Endothelial cell of umbilical vein (primary cell): ENCODE measurements around the gene SOX5. TPM values are rescaled to one million over a fixed set of nuclear protein-coding genes. Genes with fewer than 3 reads are reported as not detected.
"Not testable (repeated sequence)": the region's sequence is repeated elsewhere in the genome, so short reads cannot be mapped to it uniquely, and the experiment has no call there.

ENCODE experiments used
- BruUV-seq: library from RNA; stranded (reverse); fragments of 400-500 nt; replicated peaks from 2 replicates; lab custom pipeline; 2021; lab: Mats Ljungman, UMichigan
- CTCF ChIA-PET: fragments of 300-600, 350-600 bp; sonication (Branson Sonifier 250); formaldehyde crosslinking; loops from one replicate; lab custom pipeline; 2021; ENCODE audit warnings: antibody characterized with exemption, inconsistent platforms; lab: Charles Lee
- POLR2A ChIA-PET: fragments of 300-600, 350-600 bp; sonication (Branson Sonifier 250); formaldehyde crosslinking; loops from one replicate; lab custom pipeline; 2021; ENCODE audit warnings: antibody characterized with exemption, inconsistent platforms; lab: Charles Lee
- DNase-seq: peaks from one replicate; pipeline ENCODE4 v3.0.0-alpha.2; 2011; ENCODE audit warnings: low read depth, low spot score
- FAIRE-seq: peaks from 2 replicates; lab custom pipeline; 2011; peaks lifted over from hg19 to GRCh38; lab: Jason Lieb, UNC
- H2AFZ ChIP-seq: 2 replicates; pipeline ENCODE4 v1.6.0; 2012; ENCODE audit warnings: low read depth, low read length, control low read depth, inconsistent platforms
- H3K27ac ChIP-seq: 2 replicates; pipeline ENCODE4 v1.5.1; 2011; ENCODE audit warnings: low read depth, mild to moderate bottlenecking, control low read depth, low read length, moderate library complexity; ENCODE audit not compliant: insufficient read depth
- H3K27me3 ChIP-seq, 2 experiments: 2 replicates each; pipeline versions ENCODE4 v1.6.0 to v1.6.1; 2011; ENCODE audit warnings: low read length in 2 of 2, mixed read lengths in 1 of 2; ENCODE audit not compliant: control insufficient read depth in 2 of 2, insufficient read depth in 2 of 2
- H3K36me3 ChIP-seq, 2 experiments: 2 replicates in 1 of 2; 3 replicates in 1 of 2; pipeline ENCODE4 v1.5.1; 2011; ENCODE audit warnings: low read length in 2 of 2, mild to moderate bottlenecking in 1 of 2, moderate library complexity in 1 of 2; ENCODE audit not compliant: control insufficient read depth in 2 of 2, insufficient read depth in 2 of 2; ENCODE audit errors: extremely low read depth in 1 of 2
- H3K4me1 ChIP-seq: 3 replicates; pipeline ENCODE4 v1.5.1; 2011; ENCODE audit warnings: mild to moderate bottlenecking, low read length; ENCODE audit not compliant: control insufficient read depth, insufficient read depth; ENCODE audit errors: extremely low read depth
- H3K4me2 ChIP-seq: 2 replicates; pipeline ENCODE4 v1.6.1; 2011; ENCODE audit warnings: low read length, control low read depth, mixed read lengths; ENCODE audit not compliant: insufficient read depth
- H3K4me3 ChIP-seq, 3 experiments: fragments of 200-600 bp in 1 of 3; sonication (generic), shearing (Covaris generic) in 1 of 3; replicated peaks in 1 of 3; 2 replicates each; pipeline ENCODE4 v1.5.1; 2011 to 2016; ENCODE audit warnings: control low read depth in 3 of 3, low read length in 3 of 3, mild to moderate bottlenecking in 2 of 3, inconsistent platforms in 1 of 3, low read depth in 1 of 3, moderate library complexity in 1 of 3; ENCODE audit not compliant: insufficient read depth in 1 of 3
- H3K79me2 ChIP-seq: 2 replicates; pipeline ENCODE4 v1.6.0; 2012; ENCODE audit warnings: low read length, inconsistent platforms; ENCODE audit not compliant: control insufficient read depth, insufficient read depth
- H3K9ac ChIP-seq: replicated peaks from 2 replicates; pipeline ENCODE3; 2011; ENCODE audit warnings: low read length, control low read depth; ENCODE audit not compliant: insufficient read depth; ENCODE audit errors: extremely low read depth
- H3K9me1 ChIP-seq: replicated peaks from 3 replicates; pipeline ENCODE4 v1.6.0; 2011; ENCODE audit warnings: mild to moderate bottlenecking, low read length; ENCODE audit not compliant: control insufficient read depth, insufficient read depth; ENCODE audit errors: extremely low read depth
- H3K9me3 ChIP-seq: replicated peaks from 2 replicates; pipeline ENCODE4 v1.5.1; 2012; ENCODE audit warnings: low read length, inconsistent platforms; ENCODE audit not compliant: control insufficient read depth, insufficient read depth
- H4K20me1 ChIP-seq: replicated peaks from 2 replicates; pipeline ENCODE3; 2011; ENCODE audit warnings: mild to moderate bottlenecking, low read length; ENCODE audit not compliant: control insufficient read depth, insufficient read depth; ENCODE audit errors: extremely low read depth
- dilution Hi-C: fragments of 300-500 bp; cut with MboI; formaldehyde crosslinking; loops from one replicate; pipeline ENCODE4 v1.15.0; 2019; ENCODE audit warnings: low sequenced_read_pairs; ENCODE audit not compliant: extremely low pct_ligation_motif_present
- intact Hi-C: fragments of 100-400 bp; cut with micrococcal nuclease; formaldehyde crosslinking; loops from one replicate; pipeline ENCODE4 v1.10.0; 2022
- polyA plus RNA-seq, 4 experiments: library from polyadenylated mRNA; depleted of rRNA in 3 of 4; stranded (reverse) in 3 of 4; unstranded in 1 of 4; fragments of >200 nt; gene quantifications; 2 replicates each; pipeline versions ENCODE4 v1.2.1 to v1.2.3, GENCODE V29; 2011 to 2012; ENCODE audit warnings: missing spikeins in 1 of 4
- total RNA-seq: library from RNA; stranded (reverse); gene quantifications from 2 replicates; pipeline ENCODE4 v1.2.3, GENCODE V29; 2021

The SOX5 gene
- total and polyA plus RNA-seq, 2 donors (not counting 3 experiments of a cell fraction or from before 2014, with no cell fraction given) = 0.63 to 3.5 TPM

DNA sequence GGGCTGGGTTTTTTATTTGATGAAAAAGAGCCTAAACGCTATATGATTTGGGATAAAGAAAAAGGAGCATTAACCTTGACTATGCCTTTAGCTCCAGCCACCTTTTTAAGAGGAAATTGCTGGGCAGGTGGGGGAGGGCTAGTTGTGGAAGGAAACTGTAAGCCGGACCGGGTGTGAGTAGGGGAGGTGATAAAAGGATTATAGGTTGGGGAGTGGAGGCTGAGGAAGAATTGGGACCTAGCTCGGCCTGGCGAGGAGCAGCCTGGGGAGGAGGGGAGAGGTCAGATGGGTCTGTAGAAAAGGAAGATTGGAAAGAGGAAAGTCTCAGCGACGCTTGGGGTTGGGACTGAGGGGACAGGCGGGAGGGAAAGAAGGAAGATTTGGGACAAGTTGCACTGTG, 439.6 kb downstream of the SOX5 start:
- dilution Hi-C loops, H3K36me3 ChIP-seq, H3K9me3 ChIP-seq, H3K27me3 ChIP-seq, H3K4me2 ChIP-seq, H3K9me1 ChIP-seq, BruUV-seq, H2AFZ ChIP-seq, H4K20me1 ChIP-seq, H3K4me3 ChIP-seq, H3K4me1 ChIP-seq, H3K27ac ChIP-seq, CTCF ChIA-PET, FAIRE-seq, H3K9ac ChIP-seq, POLR2A ChIA-PET, intact Hi-C loops, H3K79me2 ChIP-seq, DNase-seq: not testable (repeated sequence)

GRCh38 chr12:23507785-23508184, 441.7 kb downstream of the SOX5 start:
- H3K36me3 ChIP-seq, H3K79me2 ChIP-seq, H3K4me1 ChIP-seq, H3K4me3 ChIP-seq, intact Hi-C loops, H3K9me3 ChIP-seq, dilution Hi-C loops, H2AFZ ChIP-seq, H3K27ac ChIP-seq, H3K9ac ChIP-seq, H3K27me3 ChIP-seq, POLR2A ChIA-PET, FAIRE-seq, DNase-seq, CTCF ChIA-PET, H4K20me1 ChIP-seq, H3K9me1 ChIP-seq, H3K4me2 ChIP-seq, BruUV-seq: not testable (repeated sequence)

DNA sequence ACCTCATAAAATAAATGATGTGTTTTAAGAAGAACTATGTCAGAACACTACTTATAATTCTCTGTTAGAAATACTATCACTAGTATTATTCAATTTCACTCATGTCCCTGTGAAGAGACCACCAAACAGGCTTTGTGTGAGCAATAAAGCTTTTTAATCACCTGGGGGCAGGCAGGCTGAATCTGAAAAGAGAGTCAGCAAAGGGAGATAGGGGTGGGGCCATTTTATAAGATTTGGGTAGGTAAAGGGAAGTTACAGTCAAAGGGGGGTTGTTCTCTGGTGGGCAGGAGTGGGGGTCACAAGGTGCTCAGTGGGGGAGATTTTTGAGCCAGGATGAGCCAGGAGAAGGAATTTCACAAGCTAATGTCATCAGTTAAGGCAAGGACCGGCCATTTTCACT, 443.7 kb downstream of the SOX5 start:
- FAIRE-seq, H4K20me1 ChIP-seq, H3K4me3 ChIP-seq, H3K4me1 ChIP-seq, H3K9ac ChIP-seq, H3K27ac ChIP-seq, H3K4me2 ChIP-seq, H2AFZ ChIP-seq, POLR2A ChIA-PET, H3K79me2 ChIP-seq, H3K27me3 ChIP-seq, H3K9me3 ChIP-seq, BruUV-seq, H3K36me3 ChIP-seq, DNase-seq, CTCF ChIA-PET, intact Hi-C loops, dilution Hi-C loops, H3K9me1 ChIP-seq: not testable (repeated sequence)
